22Rv1 (cell line): ENCODE measurements around the gene F9.

Experiments
- H3K27ac ChIP-seq: fragments of 450-650 bp; 2 replicates; pipeline ENCODE4 v1.5.1; 2017
- CTCF ChIP-seq: fragments of 450-650 bp; IDR thresholded peaks from 2 replicates; pipeline ENCODE4 v1.5.1; 2017; ENCODE audit warnings: mild to moderate bottlenecking
- ZFX ChIP-seq: fragments of 450-650 bp; IDR thresholded peaks from 2 replicates; pipeline ENCODE4 v1.6.1; 2017; ENCODE audit warnings: antibody characterized with exemption, borderline replicate concordance

F9 gene

GRCh38 chrX:139596068-139596467, 65.5 kb downstream of the F9 start:
- H3K27ac ChIP-seq, result no peak overlapping the region
- TF ChIP-seq CTCF (no peak), ZFX (no peak)

- H3K27ac ChIP-seq, result no peak overlapping the region
- no peak for TF ChIP-seq CTCF
- TF ChIP-seq ZFX, result no peak
Measured at GRCh38 chrX:139600105-139600504, 69.6 kb downstream of the F9 start.
